Endodermal cell (in vitro differentiated cells): Measurements from ENCODE around the gene TSPAN15. TPM values are rescaled to one million over a fixed set of nuclear protein-coding genes. Genes with fewer than 3 reads are reported as not detected.
A peak's percentile ranks its signal among the peaks of the same experiment; 100 is the strongest.

ENCODE experiments used
- DNase-seq: peaks from one replicate; pipeline ENCODE4 v3.0.0-alpha.2; 2017
- H3K27ac ChIP-seq: 2 replicates; pipeline ENCODE4 v1.5.1; 2013; ENCODE audit warnings: mild to moderate bottlenecking, low read depth, low read length, moderate library complexity
- H3K27me3 ChIP-seq: 2 replicates; pipeline ENCODE4 v1.6.1; 2013; ENCODE audit warnings: mild to moderate bottlenecking, low read length, moderate library complexity; ENCODE audit not compliant: insufficient read depth, control insufficient read depth, poor library complexity, severe bottlenecking
- H3K36me3 ChIP-seq: 2 replicates; pipeline ENCODE4 v1.7.0; 2013; ENCODE audit warnings: mild to moderate bottlenecking, low read length, moderate library complexity; ENCODE audit not compliant: control insufficient read depth, insufficient read depth
- H3K4me1 ChIP-seq: one replicate; pipeline ENCODE4 v1.7.0; 2013; ENCODE audit warnings: low read length; ENCODE audit not compliant: control insufficient read depth, insufficient read depth
- H3K4me3 ChIP-seq: 2 replicates; pipeline ENCODE4 v1.5.1; 2013; ENCODE audit warnings: mild to moderate bottlenecking, low read length, moderate library complexity
- H3K9ac ChIP-seq: 2 replicates; pipeline ENCODE4 v1.6.1; 2013; ENCODE audit warnings: mild to moderate bottlenecking, low read length, moderate library complexity; ENCODE audit not compliant: poor library complexity, severe bottlenecking; ENCODE audit errors: extremely low read depth
- H3K9me3 ChIP-seq: 2 replicates; pipeline ENCODE4 v1.6.1; 2013; ENCODE audit warnings: mild to moderate bottlenecking, low read length, moderate library complexity; ENCODE audit not compliant: control insufficient read depth
- H3K27ac Mint-ChIP-seq: 2 replicates; pipeline ENCODE4 v1.8.0; 2020; ENCODE audit warnings: mixed read lengths
- H3K27me3 Mint-ChIP-seq: 2 replicates; pipeline ENCODE4 v1.8.0; 2021; ENCODE audit warnings: mild to moderate bottlenecking, mixed read lengths; ENCODE audit not compliant: insufficient read depth
- H3K36me3 Mint-ChIP-seq: 2 replicates; pipeline ENCODE4 v1.8.0; 2020; ENCODE audit warnings: low read depth, mixed read lengths
- H3K4me1 Mint-ChIP-seq: 2 replicates; pipeline ENCODE4 v1.8.0; 2020; ENCODE audit warnings: mixed read lengths
- H3K4me3 Mint-ChIP-seq: 2 replicates; pipeline ENCODE4 v1.8.0; 2020; ENCODE audit warnings: mild to moderate bottlenecking, moderate library complexity, mixed read lengths
- H3K9me3 Mint-ChIP-seq: 2 replicates; pipeline ENCODE4 v1.8.0; 2020; ENCODE audit warnings: mild to moderate bottlenecking, mixed read lengths
- WGBS, 2 experiments: methylation state at CpG; one replicate each; pipeline versions ENCODE4 v1.1.5 to v1.1.7; 2013; ENCODE audit warnings: missing lambda C conversion rate in 2 of 2, mixed read lengths in 1 of 2; ENCODE audit not compliant: insufficient coverage in 1 of 2, insufficient read length in 1 of 2; 5-methylcytosine and 5-hydroxymethylcytosine counted together
- total RNA-seq, 2 donors: library from RNA; stranded (reverse); fragmentation: NEBNext Ultra II Directional in 1 of 2; extraction: Animal tissue kit (Norgen Biotek cat#: 25700) in 1 of 2; gene quantifications; 2 replicates in 1 of 2; 3 replicates in 1 of 2; pipeline ENCODE4 v1.2.1, GENCODE V29; 2021
- TF ChIP-seq, protein P1 (sequence below): fragments of 200-600 bp; sonication (generic); conservative IDR thresholded peaks from 2 replicates; pipeline ENCODE4 v1.5.0; 2021; ENCODE audit warnings: antibody characterized with exemption, mild to moderate bottlenecking

The TSPAN15 gene
- total RNA-seq, 2 donors from 2014 or later, result 10.1 to 15.8 TPM

DNA sequence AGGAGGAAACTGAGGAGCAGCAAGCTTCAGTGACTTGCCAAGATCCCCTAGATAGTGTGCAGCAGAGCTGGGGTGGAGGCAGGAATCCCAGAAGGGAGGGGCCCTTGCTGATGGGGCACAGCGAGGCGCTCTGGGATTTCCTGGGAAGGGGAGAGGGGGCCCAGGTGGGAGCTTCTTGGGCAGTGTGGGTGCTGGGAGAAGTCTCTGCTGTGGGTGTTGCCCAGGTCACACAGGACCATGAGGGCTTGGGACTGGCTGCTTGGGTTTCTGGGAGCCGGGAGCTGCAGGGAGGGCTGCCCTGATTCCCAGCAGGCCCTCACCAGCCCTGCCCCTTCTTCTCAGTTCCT, 55.2 kb downstream of the TSPAN15 start:
- H3K36me3 ChIP-seq, result no peaks in the 10 kb centered on the region
- Mint-ChIP-seq H3K27me3 (peaks cover 26% of the 10 kb centered on the region), H3K27ac (no peak overlapping the region), H3K9me3 (no peaks in the 10 kb centered on the region), H3K36me3 (no peaks in the 10 kb centered on the region), H3K4me3 (no peak overlapping the region), H3K4me1 (peaks cover 7% of the 10 kb centered on the region)
- H3K9ac ChIP-seq, result no peak overlapping the region
- no peak for DNase-seq
- no peaks in the 10 kb centered on the region for H3K4me1 ChIP-seq
- TF ChIP-seq, protein P1, sequence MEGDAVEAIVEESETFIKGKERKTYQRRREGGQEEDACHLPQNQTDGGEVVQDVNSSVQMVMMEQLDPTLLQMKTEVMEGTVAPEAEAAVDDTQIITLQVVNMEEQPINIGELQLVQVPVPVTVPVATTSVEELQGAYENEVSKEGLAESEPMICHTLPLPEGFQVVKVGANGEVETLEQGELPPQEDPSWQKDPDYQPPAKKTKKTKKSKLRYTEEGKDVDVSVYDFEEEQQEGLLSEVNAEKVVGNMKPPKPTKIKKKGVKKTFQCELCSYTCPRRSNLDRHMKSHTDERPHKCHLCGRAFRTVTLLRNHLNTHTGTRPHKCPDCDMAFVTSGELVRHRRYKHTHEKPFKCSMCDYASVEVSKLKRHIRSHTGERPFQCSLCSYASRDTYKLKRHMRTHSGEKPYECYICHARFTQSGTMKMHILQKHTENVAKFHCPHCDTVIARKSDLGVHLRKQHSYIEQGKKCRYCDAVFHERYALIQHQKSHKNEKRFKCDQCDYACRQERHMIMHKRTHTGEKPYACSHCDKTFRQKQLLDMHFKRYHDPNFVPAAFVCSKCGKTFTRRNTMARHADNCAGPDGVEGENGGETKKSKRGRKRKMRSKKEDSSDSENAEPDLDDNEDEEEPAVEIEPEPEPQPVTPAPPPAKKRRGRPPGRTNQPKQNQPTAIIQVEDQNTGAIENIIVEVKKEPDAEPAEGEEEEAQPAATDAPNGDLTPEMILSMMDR, result no peak
- no peak overlapping the region for H3K4me3 ChIP-seq
- 88% methylated on average over 3 of the region's 3 CpGs; no CpG with 5 or more reads in 1 of the 2 experiments for WGBS, 2 experiments
- no peak overlapping the region for H3K27ac ChIP-seq
- no peaks in the 10 kb centered on the region for H3K9me3 ChIP-seq
- peaks cover 5% of the 10 kb centered on the region for H3K27me3 ChIP-seq

- no peak for DNase-seq
- Histone ChIP-seq H3K9ac (no peak overlapping the region), H3K9me3 (no peaks in the 10 kb centered on the region), H3K4me1 (no peaks in the 10 kb centered on the region), H3K36me3 (no peaks in the 10 kb centered on the region), H3K27me3 (peaks cover 5% of the 10 kb centered on the region), H3K4me3 (no peak overlapping the region), H3K27ac (no peak overlapping the region)
- Mint-ChIP-seq H3K4me1 (peaks cover 7% of the 10 kb centered on the region), H3K36me3 (no peaks in the 10 kb centered on the region), H3K27ac (peak overlapping the region; percentile 39), H3K9me3 (no peaks in the 10 kb centered on the region), H3K27me3 (peaks cover 32% of the 10 kb centered on the region), H3K4me3 (peak overlapping the region; percentile 36)
- 78 to 84% methylated on average over 11 to 19 of the region's 19 CpGs for WGBS, 2 experiments
- TF ChIP-seq, protein P1, result no peak
Observed at GRCh38 chr10:69506834-69507713, 55.8 kb downstream of the TSPAN15 start.

GRCh38 chr10:69508738-69509340, 57.6 kb downstream of the TSPAN15 start:
- no peak overlapping the region for H3K9ac ChIP-seq
- Mint-ChIP-seq H3K4me3 (no peak overlapping the region), H3K9me3 (no peaks in the 10 kb centered on the region), H3K27me3 (peaks cover 36% of the 10 kb centered on the region), H3K4me1 (peaks cover 7% of the 10 kb centered on the region), H3K36me3 (no peaks in the 10 kb centered on the region), H3K27ac (no peak overlapping the region)
- H3K4me3 ChIP-seq, result no peak overlapping the region
- DNase-seq, result no peak
- H3K9me3 ChIP-seq, result no peaks in the 10 kb centered on the region
- no peaks in the 10 kb centered on the region for H3K36me3 ChIP-seq
- no peak overlapping the region for H3K27ac ChIP-seq
- 88 to 90% methylated on average over 4 to 7 of the region's 7 CpGs for WGBS, 2 experiments
- H3K27me3 ChIP-seq, result peaks cover 13% of the 10 kb centered on the region
- no peaks in the 10 kb centered on the region for H3K4me1 ChIP-seq
- TF ChIP-seq, protein P1, result no peak
